A673 (cell line): ENCODE results near the gene ARPP19. TPM values are rescaled to one million over a fixed set of nuclear protein-coding genes. Genes with fewer than 3 reads are reported as not detected.
"Not testable (repeated sequence)": the region's sequence is repeated elsewhere in the genome, so short reads cannot be mapped to it uniquely, and the experiment has no call there.

ENCODE experiments used
- BruUV-seq: library from RNA; stranded (reverse); fragments of 400-500 nt; replicated peaks from 2 replicates; lab custom pipeline; 2021; lab: Mats Ljungman, UMichigan
- CTCF ChIA-PET: fragments of 300-600 bp; sonication (Branson Sonifier 250); formaldehyde crosslinking; loops from one replicate; lab custom pipeline; 2022; ENCODE audit warnings: antibody characterized with exemption; lab: Charles Lee
- POLR2A ChIA-PET: fragments of 300-600 bp; sonication (Branson Sonifier 250); formaldehyde crosslinking; loops from one replicate; lab custom pipeline; 2022; ENCODE audit warnings: antibody characterized with exemption; ENCODE audit not compliant: low non-redundant PET; lab: Charles Lee
- DNase-seq: peaks from one replicate; pipeline ENCODE4 v3.0.0-alpha.2; 2015; ENCODE audit warnings: low spot score
- H3K27ac ChIP-seq: fragments of 200-600 bp; sonication (generic); 2 replicates; pipeline ENCODE4 v1.5.1; 2016; ENCODE audit warnings: mixed run types, low read depth, mild to moderate bottlenecking, mixed read lengths, antibody characterized with exemption, low read length; ENCODE audit not compliant: poor library complexity, severe bottlenecking
- H3K27me3 ChIP-seq: fragments of 200-600 bp; sonication (generic); replicated peaks from 2 replicates; pipeline ENCODE4 v1.6.1; 2017; ENCODE audit warnings: mixed run types, low read depth, mild to moderate bottlenecking, mixed read lengths, antibody characterized with exemption, low read length; ENCODE audit not compliant: insufficient read depth, poor library complexity
- H3K36me3 ChIP-seq: fragments of 200-600 bp; sonication (generic); 2 replicates; pipeline ENCODE4 v1.6.1; 2016; ENCODE audit warnings: mixed run types, mild to moderate bottlenecking, mixed read lengths, antibody characterized with exemption, low read length; ENCODE audit not compliant: insufficient read depth, poor library complexity, severe bottlenecking
- H3K4me1 ChIP-seq: fragments of 200-600 bp; sonication (generic); 2 replicates; pipeline ENCODE4 v1.6.1; 2017; ENCODE audit warnings: mixed run types, mild to moderate bottlenecking, mixed read lengths, antibody characterized with exemption, low read length; ENCODE audit not compliant: insufficient read depth, poor library complexity, severe bottlenecking
- H3K4me3 ChIP-seq: fragments of 200-600 bp; sonication (generic); 2 replicates; pipeline ENCODE4 v1.5.1; 2016; ENCODE audit warnings: low read depth, mixed run types, mild to moderate bottlenecking, mixed read lengths, low read length; ENCODE audit not compliant: poor library complexity, severe bottlenecking
- H3K9me3 ChIP-seq: fragments of 200-600 bp; sonication (generic); 2 replicates; pipeline ENCODE4 v1.6.1; 2016; ENCODE audit warnings: mixed run types, low read depth, mild to moderate bottlenecking, mixed read lengths, antibody characterized with exemption, low read length; ENCODE audit not compliant: poor library complexity, severe bottlenecking
- EZH2 ChIP-seq: fragments of 200-600 bp; sonication (generic); IDR thresholded peaks from 2 replicates; pipeline ENCODE4 v1.6.1; 2017; ENCODE audit warnings: borderline replicate concordance, low read depth, mild to moderate bottlenecking, mixed read lengths, antibody characterized with exemption, low read length; ENCODE audit not compliant: poor library complexity, severe bottlenecking
- intact Hi-C: fragments of 100-400 bp; cut with micrococcal nuclease; formaldehyde crosslinking; loops from one replicate; pipeline ENCODE4 v1.10.0; 2022; ENCODE audit not compliant: unreplicated experiment
- total RNA-seq: library from RNA; stranded (reverse); gene quantifications from 2 replicates; pipeline ENCODE4 v1.2.3, GENCODE V29; 2021
- TF ChIP-seq, protein P1 (sequence below): fragments of 300-800, 200-600 bp; sonication (generic); conservative IDR thresholded peaks from 2 replicates; pipeline ENCODE4 v1.5.1; 2017; ENCODE audit warnings: low read depth, mild to moderate bottlenecking, antibody characterized with exemption, low read length, moderate library complexity, mixed read lengths

ARPP19 gene
- total RNA-seq, 1 experiment from 2014 or later = 186 TPM

DNA sequence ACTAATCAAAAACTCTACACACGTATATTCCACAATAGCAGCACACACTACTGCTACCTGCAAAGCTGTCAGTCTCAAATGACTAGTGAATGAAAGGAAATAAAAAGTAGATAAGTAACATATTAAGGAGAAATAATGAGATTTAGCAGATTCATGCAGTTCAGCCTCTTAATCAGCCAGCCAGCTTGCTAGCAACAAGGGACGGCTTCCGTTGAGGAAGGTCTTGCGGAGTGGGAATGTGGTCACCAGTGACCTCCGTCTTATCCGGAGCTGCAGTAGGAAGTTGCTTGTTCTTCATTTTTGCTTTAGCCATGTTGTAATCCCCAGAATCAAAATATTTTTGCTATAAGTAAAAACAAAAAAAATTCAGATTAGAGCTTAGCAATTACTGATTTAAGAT, 17.1 kb downstream of the ARPP19 start:
- TF ChIP-seq, protein P1, sequence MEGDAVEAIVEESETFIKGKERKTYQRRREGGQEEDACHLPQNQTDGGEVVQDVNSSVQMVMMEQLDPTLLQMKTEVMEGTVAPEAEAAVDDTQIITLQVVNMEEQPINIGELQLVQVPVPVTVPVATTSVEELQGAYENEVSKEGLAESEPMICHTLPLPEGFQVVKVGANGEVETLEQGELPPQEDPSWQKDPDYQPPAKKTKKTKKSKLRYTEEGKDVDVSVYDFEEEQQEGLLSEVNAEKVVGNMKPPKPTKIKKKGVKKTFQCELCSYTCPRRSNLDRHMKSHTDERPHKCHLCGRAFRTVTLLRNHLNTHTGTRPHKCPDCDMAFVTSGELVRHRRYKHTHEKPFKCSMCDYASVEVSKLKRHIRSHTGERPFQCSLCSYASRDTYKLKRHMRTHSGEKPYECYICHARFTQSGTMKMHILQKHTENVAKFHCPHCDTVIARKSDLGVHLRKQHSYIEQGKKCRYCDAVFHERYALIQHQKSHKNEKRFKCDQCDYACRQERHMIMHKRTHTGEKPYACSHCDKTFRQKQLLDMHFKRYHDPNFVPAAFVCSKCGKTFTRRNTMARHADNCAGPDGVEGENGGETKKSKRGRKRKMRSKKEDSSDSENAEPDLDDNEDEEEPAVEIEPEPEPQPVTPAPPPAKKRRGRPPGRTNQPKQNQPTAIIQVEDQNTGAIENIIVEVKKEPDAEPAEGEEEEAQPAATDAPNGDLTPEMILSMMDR = no peak
- no peak for TF ChIP-seq EZH2
- Histone ChIP-seq H3K4me1 (no peaks in the 10 kb centered on the region), H3K27ac (no peak overlapping the region), H3K9me3 (no peaks in the 10 kb centered on the region), H3K4me3 (no peak overlapping the region), H3K27me3 (no peaks in the 10 kb centered on the region), H3K36me3 (peaks cover 74% of the 10 kb centered on the region)
- DNase-seq = no peak
- BruUV-seq = no TSS peak
- intact Hi-C loops = no loop called here
- POLR2A ChIA-PET = no interaction called here
- CTCF ChIA-PET = interaction anchor here (0.5 kb wide), 1 partner anchor 325 kb away, joined by 7 read pairs; no protein-coding TSS in a partner anchor

DNA sequence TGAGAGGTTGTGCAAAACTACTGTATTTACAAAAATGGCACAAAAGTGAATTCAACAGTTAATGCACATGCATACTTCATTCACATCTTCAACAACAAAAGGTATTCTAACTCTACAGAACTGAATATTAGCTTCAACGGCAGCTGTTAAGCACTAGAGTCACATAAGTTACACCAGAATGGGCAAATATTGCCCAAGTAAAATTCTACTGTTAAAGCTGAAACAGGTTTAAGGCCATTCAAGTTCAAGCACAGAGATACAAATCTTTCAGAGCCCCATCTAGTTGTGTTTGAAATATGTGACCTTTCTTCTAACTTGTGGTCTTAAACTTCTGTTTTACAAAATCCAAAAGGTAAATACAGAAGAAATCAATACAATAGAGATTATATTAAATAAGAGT, 17.6 kb downstream of the ARPP19 start:
- DNase-seq, intact Hi-C loops, POLR2A ChIA-PET, H3K27ac ChIP-seq, H3K4me3 ChIP-seq, BruUV-seq, H3K27me3 ChIP-seq, H3K4me1 ChIP-seq, H3K9me3 ChIP-seq: not testable (repeated sequence)
- CTCF ChIA-PET = interaction anchor here (0.5 kb wide), 1 partner anchor 324 kb away, joined by 7 read pairs; no protein-coding TSS in a partner anchor
- peaks cover 74% of the 10 kb centered on the region for H3K36me3 ChIP-seq

DNA sequence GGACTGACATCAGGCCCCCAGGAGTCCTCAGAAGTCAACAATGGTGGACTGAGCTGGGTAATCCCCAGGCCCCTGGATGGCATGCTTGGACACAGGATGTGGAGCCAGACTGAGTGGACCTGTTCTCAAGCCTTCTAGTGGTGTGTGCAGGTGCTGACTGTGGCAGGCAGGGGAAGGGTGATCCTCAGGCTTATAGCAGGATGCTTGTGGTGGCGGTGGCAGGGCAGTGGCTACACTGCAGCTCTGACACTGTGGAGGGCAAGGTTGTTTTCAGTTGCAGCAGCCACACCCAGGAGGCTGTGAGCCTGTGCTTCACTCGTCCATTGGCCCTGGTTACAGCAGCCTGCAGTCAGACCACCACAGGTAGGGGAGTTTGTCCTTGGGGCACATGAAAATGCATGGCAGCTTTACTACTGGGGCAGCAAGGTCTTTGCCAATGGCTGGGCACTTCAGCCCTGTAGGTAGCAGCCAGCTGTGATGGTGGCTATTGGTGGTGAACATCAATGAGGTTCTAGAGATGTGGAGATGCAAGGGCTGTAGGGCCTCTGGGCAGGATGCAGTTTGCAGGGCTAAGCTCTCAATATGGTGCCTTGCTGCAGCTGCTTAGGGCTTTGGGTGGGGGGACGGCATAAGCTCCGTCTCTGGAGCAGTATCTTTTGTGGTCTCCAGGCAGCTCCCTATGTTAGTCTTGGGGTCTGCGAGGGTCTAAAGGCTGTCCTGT, 22.6 kb downstream of the ARPP19 start:
- no TSS peak for BruUV-seq
- no peak overlapping the region for H3K4me3 ChIP-seq
- POLR2A ChIA-PET = no interaction called here
- no peak overlapping the region for H3K27ac ChIP-seq
- peaks cover 48% of the 10 kb centered on the region for H3K36me3 ChIP-seq
- no peaks in the 10 kb centered on the region for H3K27me3 ChIP-seq
- TF ChIP-seq, protein P1 = no peak
- no peak for TF ChIP-seq EZH2
- DNase-seq = no peak
- H3K4me1 ChIP-seq = no peaks in the 10 kb centered on the region
- CTCF ChIA-PET = no interaction called here
- no peaks in the 10 kb centered on the region for H3K9me3 ChIP-seq
- intact Hi-C loops = no loop called here
